ENCODE measurements around the gene PRUNE1. TPM values are rescaled to one million over a fixed set of nuclear protein-coding genes. Genes with fewer than 3 reads are reported as not detected.

The PRUNE1 gene
- total RNA-seq, 4 donors from 2014 or later: 16.5 to 24.2 (median 20.4) TPM

DNA sequence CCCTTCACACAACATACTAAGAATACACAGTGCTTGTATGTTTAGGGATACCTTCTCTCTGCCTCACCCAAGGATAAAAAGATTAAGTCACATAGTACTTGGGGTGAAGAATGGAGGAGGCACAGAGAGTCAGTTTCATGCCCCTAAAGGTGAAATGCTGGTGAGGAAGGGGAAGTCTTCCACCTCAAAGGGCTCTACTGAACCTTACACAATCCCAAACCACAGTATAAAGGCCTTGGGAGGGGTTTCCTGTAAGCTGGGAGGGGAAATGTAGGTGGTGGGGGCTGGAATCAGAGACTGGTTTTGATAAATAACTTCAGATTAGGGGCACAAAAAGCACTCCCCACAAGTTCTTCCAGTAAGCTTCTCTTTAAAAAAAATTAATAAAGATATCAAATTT lies 5.1 kb upstream of the PRUNE1 start:
- H3K4me3 ChIP-seq: peak overlapping the region; percentile 10
- H3K9me3 ChIP-seq: no peaks in the 10 kb centered on the region
- no peak overlapping the region for H3K27ac ChIP-seq
- DNase-seq (ENCODE audit: low spot score in 2 of 2): no peak
- H3K27me3 ChIP-seq: no peaks in the 10 kb centered on the region
- peaks cover 57% of the 10 kb centered on the region for H3K4me1 ChIP-seq
- H3K36me3 ChIP-seq: peaks cover 42% of the 10 kb centered on the region
- TF ChIP-seq POLR2A (IDR thresholded peaks at IDR 0.05): no peak
- TF ChIP-seq EP300 (IDR thresholded peaks at IDR 0.05): no peak
- TF ChIP-seq POLR2AphosphoS5 (IDR thresholded peaks at IDR 0.05): no peak

GRCh38 chr1:151005729-151006319 lies 2.4 kb upstream of the PRUNE1 start:
- DNase-seq (ENCODE audit: low spot score in 2 of 2): no peak
- no peaks in the 10 kb centered on the region for H3K27me3 ChIP-seq
- H3K36me3 ChIP-seq: peaks cover 18% of the 10 kb centered on the region
- TF ChIP-seq POLR2AphosphoS5 (IDR thresholded peaks at IDR 0.05): no peak
- no peak for TF ChIP-seq POLR2A (IDR thresholded peaks at IDR 0.05)
- TF ChIP-seq, protein P1, sequence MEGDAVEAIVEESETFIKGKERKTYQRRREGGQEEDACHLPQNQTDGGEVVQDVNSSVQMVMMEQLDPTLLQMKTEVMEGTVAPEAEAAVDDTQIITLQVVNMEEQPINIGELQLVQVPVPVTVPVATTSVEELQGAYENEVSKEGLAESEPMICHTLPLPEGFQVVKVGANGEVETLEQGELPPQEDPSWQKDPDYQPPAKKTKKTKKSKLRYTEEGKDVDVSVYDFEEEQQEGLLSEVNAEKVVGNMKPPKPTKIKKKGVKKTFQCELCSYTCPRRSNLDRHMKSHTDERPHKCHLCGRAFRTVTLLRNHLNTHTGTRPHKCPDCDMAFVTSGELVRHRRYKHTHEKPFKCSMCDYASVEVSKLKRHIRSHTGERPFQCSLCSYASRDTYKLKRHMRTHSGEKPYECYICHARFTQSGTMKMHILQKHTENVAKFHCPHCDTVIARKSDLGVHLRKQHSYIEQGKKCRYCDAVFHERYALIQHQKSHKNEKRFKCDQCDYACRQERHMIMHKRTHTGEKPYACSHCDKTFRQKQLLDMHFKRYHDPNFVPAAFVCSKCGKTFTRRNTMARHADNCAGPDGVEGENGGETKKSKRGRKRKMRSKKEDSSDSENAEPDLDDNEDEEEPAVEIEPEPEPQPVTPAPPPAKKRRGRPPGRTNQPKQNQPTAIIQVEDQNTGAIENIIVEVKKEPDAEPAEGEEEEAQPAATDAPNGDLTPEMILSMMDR (IDR thresholded peaks at IDR 0.05): no peak
- no peak for TF ChIP-seq EP300 (IDR thresholded peaks at IDR 0.05)
- H3K9me3 ChIP-seq: no peaks in the 10 kb centered on the region
- peak overlapping the region; percentile 65 for H3K4me3 ChIP-seq
- H3K27ac ChIP-seq: peak overlapping the region; percentile 91
- 3% methylated on average over 4 of the region's 4 CpGs for WGBS
- H3K4me1 ChIP-seq: peaks cover 69% of the 10 kb centered on the region

DNA sequence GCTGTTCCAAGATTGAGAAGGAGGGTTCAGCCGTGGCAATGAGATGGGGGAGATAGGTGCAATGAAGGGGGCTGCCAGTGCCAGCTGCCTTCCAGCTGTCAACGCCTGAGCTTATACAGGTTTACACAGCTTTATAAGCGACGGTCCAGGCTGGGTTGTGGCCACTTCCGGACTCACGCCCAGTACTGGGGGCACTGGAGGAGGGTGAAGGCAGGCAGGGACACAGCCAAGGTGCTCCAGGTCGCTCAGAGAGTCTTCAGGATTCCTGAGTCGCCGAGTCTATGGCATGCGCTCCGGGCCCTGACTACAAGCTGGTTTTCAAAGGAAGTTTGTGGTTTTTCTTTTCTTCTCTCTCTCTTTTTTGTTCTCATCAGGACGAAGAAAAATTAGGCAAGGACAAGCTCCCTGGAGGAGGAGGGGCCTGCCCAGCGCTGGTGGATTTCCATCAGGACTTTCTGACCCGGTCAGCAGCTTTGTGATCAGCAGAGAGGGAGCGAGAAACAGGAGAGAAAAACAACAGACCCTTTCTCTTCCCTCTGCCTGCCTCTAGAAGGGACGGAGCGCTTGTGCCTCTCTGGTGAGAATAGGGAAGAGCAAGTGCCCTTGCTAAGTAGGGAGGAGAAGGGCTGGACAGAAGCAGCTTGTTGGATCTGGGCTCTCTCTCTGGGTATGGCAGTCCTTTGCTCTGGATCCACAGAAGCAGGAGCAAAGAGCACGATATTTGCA lies 1.8 kb upstream of the PRUNE1 start, which contains the start of gene MINDY1:
Gene MINDY1 (minus strand): TSS at position 576 of the 726 bp plus-strand sequence. CDS start 4,285 bp downstream, outside the sequence.
- H3K27ac ChIP-seq: peak within 1 kb of the TSS; percentile 91
- peaks cover 69% of the 10 kb centered on the region for H3K4me1 ChIP-seq
- peaks cover 11% of the 10 kb centered on the region for H3K36me3 ChIP-seq
- DNase-seq (ENCODE audit: low spot score in 2 of 2): peak; percentile 85 to 88
- no peaks in the 10 kb centered on the region for H3K27me3 ChIP-seq
- TF ChIP-seq POLR2A (IDR thresholded peaks at IDR 0.05) (peak in 1 of 2 donors; percentile 42), POLR2AphosphoS5 (IDR thresholded peaks at IDR 0.05) (peak in 1 of 3 donors; percentile 15), EP300 (IDR thresholded peaks at IDR 0.05) (no peak)
- TF ChIP-seq, protein P1 (IDR thresholded peaks at IDR 0.05): peak; percentile 24 to 39
- H3K4me3 ChIP-seq: peak within 1 kb of the TSS; percentile 65
- WGBS: under 1% methylated on average over 18 of the region's 18 CpGs
- H3K9me3 ChIP-seq: no peaks in the 10 kb centered on the region

- Histone ChIP-seq H3K36me3 (no peaks in the 10 kb centered on the region), H3K4me3 (peak overlapping the region; percentile 56), H3K27me3 (no peaks in the 10 kb centered on the region), H3K4me1 (peaks cover 61% of the 10 kb centered on the region), H3K9me3 (no peaks in the 10 kb centered on the region), H3K27ac (peak overlapping the region; percentile 91)
- DNase-seq (ENCODE audit: low spot score in 2 of 2): no peak
- 14% methylated on average over 4 of the region's 4 CpGs for WGBS
- TF ChIP-seq, protein P1 (IDR thresholded peaks at IDR 0.05): no peak
- no peak for TF ChIP-seq POLR2A (IDR thresholded peaks at IDR 0.05)
- TF ChIP-seq POLR2AphosphoS5 (IDR thresholded peaks at IDR 0.05): no peak
- TF ChIP-seq EP300 (IDR thresholded peaks at IDR 0.05): no peak
Measured at GRCh38 chr1:151007853-151008243, 401 bp upstream of the PRUNE1 start.

DNA sequence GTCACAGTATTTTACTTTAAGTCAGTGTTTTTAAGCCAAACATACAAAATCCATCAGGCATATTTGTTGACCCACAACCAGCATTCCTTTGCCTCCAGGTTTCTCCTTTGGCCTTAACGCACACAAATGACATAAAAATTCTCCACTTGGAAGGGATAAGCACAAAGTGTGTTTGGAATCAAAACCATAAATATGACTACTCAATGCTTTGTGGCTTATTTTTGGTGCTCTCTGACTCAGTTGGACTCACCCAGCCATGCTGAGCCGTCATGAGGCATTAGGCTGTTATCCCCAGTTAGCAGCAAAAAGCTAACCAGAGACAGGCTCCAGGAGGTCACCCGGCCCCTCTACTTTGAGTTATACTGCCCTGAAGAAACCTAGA lies 948 bp downstream of the PRUNE1 start:
- no peak for DNase-seq (ENCODE audit: low spot score in 2 of 2)
- 44% methylated on average over 3 of the region's 3 CpGs for WGBS
- Histone ChIP-seq H3K36me3 (no peaks in the 10 kb centered on the region), H3K27me3 (no peaks in the 10 kb centered on the region), H3K27ac (peak overlapping the region; percentile 91), H3K9me3 (no peaks in the 10 kb centered on the region), H3K4me3 (peak overlapping the region; percentile 56), H3K4me1 (peaks cover 47% of the 10 kb centered on the region)
- TF ChIP-seq POLR2AphosphoS5 (IDR thresholded peaks at IDR 0.05): no peak
- TF ChIP-seq EP300 (IDR thresholded peaks at IDR 0.05): no peak
- TF ChIP-seq POLR2A (IDR thresholded peaks at IDR 0.05): no peak
- TF ChIP-seq, protein P1 (IDR thresholded peaks at IDR 0.05): no peak
